NCI-H345 (cell line): ENCODE results near the gene TPRN.

Source experiments
- DNase-seq: peaks from one replicate; lab custom pipeline; 2025; lab: John Stamatoyannopoulos, UW

Gene TPRN

GRCh38 chr9:137141976-137142936 lies 58.3 kb downstream of the TPRN start:
- DNase-seq: no peak
